GM12878 (cell line): ENCODE data around the gene LHFPL2. TPM values are rescaled to one million over a fixed set of nuclear protein-coding genes. Genes with fewer than 3 reads are reported as not detected.

ENCODE experiments used
- ATAC-seq: fragments of 200-7000 bp; cut with Tn5 transposase; 3 replicates; pipeline ENCODE4 v1.9.1; 2020; ENCODE audit warnings: mild to moderate bottlenecking, moderate library complexity
- BruUV-seq: library from RNA; stranded (reverse); fragments of 400-500 nt; replicated peaks from 2 replicates; lab custom pipeline; 2021; lab: Mats Ljungman, UMichigan
- CTCF ChIA-PET: fragments of 300-600 bp; sonication (Branson Sonifier 250); formaldehyde crosslinking; extraction: SDS; loops from one replicate; lab custom pipeline; 2021; ENCODE audit warnings: inconsistent platforms; lab: Yijun Ruan, JAX
- POLR2A ChIA-PET: fragments of 350-600 bp; formaldehyde crosslinking; extraction: SDS; loops from one replicate; lab custom pipeline; 2021; ENCODE audit warnings: inconsistent platforms; lab: Charles Lee
- RAD21 ChIA-PET: fragments of 300-600 bp; sonication (Branson Sonifier 250); formaldehyde crosslinking; loops from one replicate; lab custom pipeline; 2023; ENCODE audit warnings: antibody characterized with exemption; ENCODE audit not compliant: unreplicated experiment; lab: Charles Lee
- SMC1A ChIA-PET: fragments of 300-600 bp; sonication (Branson Sonifier 250); formaldehyde crosslinking; loops from one replicate; lab custom pipeline; 2023; ENCODE audit not compliant: unreplicated experiment, uncharacterized antibody; lab: Charles Lee
- DNase-seq: peaks from one replicate; pipeline ENCODE4 v3.0.0-alpha.2; 2011; ENCODE audit warnings: low read depth, low spot score
- FAIRE-seq: peaks from 3 replicates; lab custom pipeline; 2011; peaks lifted over from hg19 to GRCh38; lab: Jason Lieb, UNC
- H2AFZ ChIP-seq: 2 replicates; pipeline ENCODE4 v1.6.0; 2011; ENCODE audit warnings: low read depth, low read length, control low read depth; ENCODE audit not compliant: control insufficient read depth
- H3K27ac ChIP-seq: 2 replicates; pipeline ENCODE4 v1.5.1; 2011; ENCODE audit warnings: control low read depth; ENCODE audit not compliant: control insufficient read depth, insufficient read depth
- H3K27me3 ChIP-seq, 2 experiments: replicated peaks in 1 of 2; 2 replicates each; pipeline versions ENCODE4 v1.6.0 to v1.6.1; 2011; ENCODE audit warnings: low read length in 1 of 2; ENCODE audit not compliant: control insufficient read depth in 2 of 2, insufficient read depth in 2 of 2
- H3K36me3 ChIP-seq, 2 experiments: 2 replicates each; pipeline ENCODE4 v1.5.1; 2011; ENCODE audit warnings: low read length in 1 of 2; ENCODE audit not compliant: control insufficient read depth in 2 of 2, insufficient read depth in 2 of 2
- H3K4me1 ChIP-seq: 2 replicates; pipeline ENCODE4 v1.6.1; 2011; ENCODE audit warnings: mild to moderate bottlenecking, low read length, moderate library complexity, mixed read lengths; ENCODE audit not compliant: control insufficient read depth, insufficient read depth
- H3K4me2 ChIP-seq: 2 replicates; pipeline ENCODE4 v1.6.0; 2011; ENCODE audit warnings: control low read depth; ENCODE audit not compliant: control insufficient read depth, insufficient read depth
- H3K4me3 ChIP-seq: fragments of 200-600 bp; sonication (generic); 2 replicates; pipeline ENCODE4 v1.5.1; 2016
- H3K79me2 ChIP-seq: 2 replicates; pipeline ENCODE4 v1.6.0; 2011; ENCODE audit warnings: low read length; ENCODE audit not compliant: control insufficient read depth, insufficient read depth
- H3K9ac ChIP-seq: 2 replicates; pipeline ENCODE4 v1.8.0; 2011; ENCODE audit warnings: low read length, control low read depth, mixed read lengths; ENCODE audit not compliant: control insufficient read depth, insufficient read depth
- H3K9me3 ChIP-seq: replicated peaks from 3 replicates; pipeline ENCODE4 v1.5.1; 2011; ENCODE audit warnings: mild to moderate bottlenecking, low read length; ENCODE audit not compliant: control insufficient read depth, insufficient read depth
- H4K20me1 ChIP-seq: 2 replicates; pipeline ENCODE4 v1.6.0; 2011; ENCODE audit not compliant: control insufficient read depth, insufficient read depth
- BMI1 ChIP-seq: fragments of 450-650 bp; IDR thresholded peaks from 2 replicates; pipeline ENCODE4 v1.6.1; 2016; ENCODE audit warnings: mild to moderate bottlenecking, moderate library complexity, borderline replicate concordance
- CHD1 ChIP-seq: IDR thresholded peaks from 2 replicates; pipeline ENCODE4 v1.6.1; 2012; ENCODE audit warnings: low read depth, low read length, improper control_type of control experiment
- CHD2 ChIP-seq: IDR thresholded peaks from 2 replicates; pipeline ENCODE4 v1.6.1; 2011; ENCODE audit warnings: low read depth, low read length, improper control_type of control experiment, borderline replicate concordance
- CHD4 ChIP-seq: fragments of 200-600 bp; sonication (generic); IDR thresholded peaks from 2 replicates; pipeline ENCODE4 v1.6.1; 2016; ENCODE audit warnings: mild to moderate bottlenecking
- HDAC6 ChIP-seq: fragments of 200-600 bp; sonication (generic); IDR thresholded peaks from one replicate; pipeline ENCODE4 v1.8.0; 2017; ENCODE audit warnings: antibody characterized with exemption; ENCODE audit not compliant: unreplicated experiment
- KDM1A ChIP-seq: fragments of 200-600 bp; sonication (generic); IDR thresholded peaks from 2 replicates; pipeline ENCODE4 v1.6.1; 2016; ENCODE audit warnings: borderline replicate concordance
- LARP7 ChIP-seq: fragments of 450-650 bp; IDR thresholded peaks from 2 replicates; pipeline ENCODE4 v1.6.1; 2017; ENCODE audit warnings: mild to moderate bottlenecking
- MAX ChIP-seq: IDR thresholded peaks from 2 replicates; pipeline ENCODE4 v1.6.1; 2012; ENCODE audit warnings: low read depth, low read length, improper control_type of control experiment
- NBN ChIP-seq: fragments of 450-650 bp; IDR thresholded peaks from 2 replicates; pipeline ENCODE4 v1.6.1; 2016
- NR2C1 ChIP-seq: fragments of 450-650 bp; IDR thresholded peaks from 2 replicates; pipeline ENCODE4 v1.6.1; 2017; ENCODE audit warnings: antibody characterized with exemption, mild to moderate bottlenecking, moderate library complexity
- NR2F1 ChIP-seq: fragments of 450-650 bp; conservative IDR thresholded peaks from 2 replicates; pipeline ENCODE4 v1.6.1; 2017; ENCODE audit warnings: mild to moderate bottlenecking
- POLR2AphosphoS2 ChIP-seq: IDR thresholded peaks from 2 replicates; pipeline ENCODE4 v1.6.1; 2011; ENCODE audit warnings: low read depth, mild to moderate bottlenecking, low read length, improper control_type of control experiment, moderate library complexity
- RCOR1 ChIP-seq: conservative IDR thresholded peaks from 2 replicates; pipeline ENCODE4 v1.6.1; 2012; ENCODE audit warnings: low read depth, low read length, improper control_type of control experiment
- SIN3A ChIP-seq: IDR thresholded peaks from 2 replicates; pipeline ENCODE4 v1.6.1; 2012; ENCODE audit warnings: low read depth, low read length, improper control_type of control experiment
- STAT1 ChIP-seq: fragments of 450-650 bp; conservative IDR thresholded peaks from 2 replicates; pipeline ENCODE4 v1.6.1; 2014; ENCODE audit warnings: antibody characterized with exemption, mild to moderate bottlenecking
- SUZ12 ChIP-seq: fragments of 200-600 bp; sonication (generic); IDR thresholded peaks from one replicate; pipeline ENCODE4 v1.6.1; 2018; ENCODE audit warnings: antibody characterized with exemption, mild to moderate bottlenecking; ENCODE audit not compliant: unreplicated experiment
- TCF3 ChIP-seq: IDR thresholded peaks from 2 replicates; pipeline ENCODE4 v1.6.1; 2012; ENCODE audit warnings: low read depth, mild to moderate bottlenecking, low read length, borderline replicate concordance; ENCODE audit not compliant: insufficient read depth
- USF1 ChIP-seq: IDR thresholded peaks from 2 replicates; pipeline ENCODE4 v1.6.1; 2011; ENCODE audit warnings: borderline replicate concordance, low read depth, mild to moderate bottlenecking, moderate library complexity, mixed read lengths, low read length; ENCODE audit not compliant: insufficient read depth; ENCODE audit errors: extremely low read length
- WGBS: methylation state at CpG from one replicate; pipeline ENCODE4 v1.1.6; 2016; ENCODE audit warnings: low lambda C conversion rate; ENCODE audit not compliant: insufficient replicate concordance, insufficient coverage; ENCODE audit errors: missing lambda C conversion rate; 5-methylcytosine and 5-hydroxymethylcytosine counted together
- in situ Hi-C: fragments of 300-500 bp; cut with MboI; formaldehyde crosslinking; loops from 9 replicates; pipeline ENCODE4 v1.14.3; 2018; ENCODE audit warnings: mixed read lengths
- intact Hi-C: fragments of 100-400 bp; cut with micrococcal nuclease; formaldehyde crosslinking; loops from one replicate; pipeline ENCODE4 v1.14.2; 2022; ENCODE audit not compliant: unreplicated experiment
- polyA plus RNA-seq, 11 experiments: library from polyadenylated mRNA; depleted of rRNA in 4 of 11; unstranded in 6 of 11; stranded (reverse) in 5 of 11; fragments of >200 nt; fragmentation: Nextera tagmentation in 4 of 11; fragmentation: Illumina TruSeq in 1 of 11; extraction: Ambion mirVana in 4 of 11; extraction: Trizol in 1 of 11; gene quantifications; 1 replicate in 1 of 11; 2 replicates in 10 of 11; pipeline versions ENCODE4 v1.2.1 to v1.2.3, GENCODE V29; 2011 to 2016; ENCODE audit warnings: inconsistent platforms in 2 of 11, missing spikeins in 2 of 11, low read depth in 1 of 11
- total RNA-seq, 4 experiments: library from RNA; depleted of rRNA in 3 of 4; stranded (reverse); fragments of >200 nt in 3 of 4; fragmentation: Illumina TruSeq in 1 of 4; extraction: Trizol in 1 of 4; gene quantifications; 2 replicates each; pipeline versions ENCODE4 v1.2.1 to v1.2.3, GENCODE V29; 2013 to 2021
- TF ChIP-seq, protein P1 (sequence below): fragments of 450-650 bp; conservative IDR thresholded peaks from 2 replicates; pipeline ENCODE4 v1.6.1; 2017; ENCODE audit warnings: mild to moderate bottlenecking, moderate library complexity

The LHFPL2 gene
- total and polyA plus RNA-seq, 10 of the 15 experiments (the other 5 are each of a cell fraction or from before 2014, with no cell fraction given) = 4.1 to 21.8 (median 12.5) TPM

- in situ Hi-C loops = no loop called here
- DNase-seq = no peak
- 50% methylated on average over 1 of the region's 1 CpG for WGBS
- no peak overlapping the region for H2AFZ ChIP-seq
- ChIA-PET CTCF (no interaction called here), SMC1A (interaction anchor here (0.9 to 1.5 kb wide), 5 partner anchors 8 to 104 kb away, joined by 3 to 6 read pairs (median 3); no protein-coding TSS in a partner anchor), POLR2A (no interaction called here), RAD21 (no interaction called here)
- no peaks in the 10 kb centered on the region for H3K79me2 ChIP-seq
- ATAC-seq = no peak
- H3K4me2 ChIP-seq = no peak overlapping the region
- H3K27ac ChIP-seq = no peak overlapping the region
- H3K9ac ChIP-seq = no peak overlapping the region
- no peaks in the 10 kb centered on the region for H3K36me3 ChIP-seq
- H4K20me1 ChIP-seq = no peaks in the 10 kb centered on the region
- no peak for TF ChIP-seq SUZ12
- no peak for TF ChIP-seq LARP7
- TF ChIP-seq KDM1A = no peak
- no peak for TF ChIP-seq MAX
- no peak for TF ChIP-seq SIN3A
- no peak for TF ChIP-seq HDAC6
- TF ChIP-seq, protein P1, sequence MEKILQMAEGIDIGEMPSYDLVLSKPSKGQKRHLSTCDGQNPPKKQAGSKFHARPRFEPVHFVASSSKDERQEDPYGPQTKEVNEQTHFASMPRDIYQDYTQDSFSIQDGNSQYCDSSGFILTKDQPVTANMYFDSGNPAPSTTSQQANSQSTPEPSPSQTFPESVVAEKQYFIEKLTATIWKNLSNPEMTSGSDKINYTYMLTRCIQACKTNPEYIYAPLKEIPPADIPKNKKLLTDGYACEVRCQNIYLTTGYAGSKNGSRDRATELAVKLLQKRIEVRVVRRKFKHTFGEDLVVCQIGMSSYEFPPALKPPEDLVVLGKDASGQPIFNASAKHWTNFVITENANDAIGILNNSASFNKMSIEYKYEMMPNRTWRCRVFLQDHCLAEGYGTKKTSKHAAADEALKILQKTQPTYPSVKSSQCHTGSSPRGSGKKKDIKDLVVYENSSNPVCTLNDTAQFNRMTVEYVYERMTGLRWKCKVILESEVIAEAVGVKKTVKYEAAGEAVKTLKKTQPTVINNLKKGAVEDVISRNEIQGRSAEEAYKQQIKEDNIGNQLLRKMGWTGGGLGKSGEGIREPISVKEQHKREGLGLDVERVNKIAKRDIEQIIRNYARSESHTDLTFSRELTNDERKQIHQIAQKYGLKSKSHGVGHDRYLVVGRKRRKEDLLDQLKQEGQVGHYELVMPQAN = no peak
- no peak for TF ChIP-seq NR2F1
- no peak for TF ChIP-seq CHD2
- TF ChIP-seq RCOR1 = no peak
- no peak for TF ChIP-seq TCF3
- TF ChIP-seq CHD1 = no peak
- TF ChIP-seq POLR2AphosphoS2 = no peak
- no peak for TF ChIP-seq CHD4
- TF ChIP-seq BMI1 = no peak
- no peak for TF ChIP-seq STAT1
- no peak for TF ChIP-seq NR2C1
- TF ChIP-seq NBN = no peak
- no peak for TF ChIP-seq USF1
- TF ChIP-seq, all 136 proteins: peak for 0
- no peaks in the 10 kb centered on the region for H3K27me3 ChIP-seq
- peaks cover 7% of the 10 kb centered on the region for H3K4me1 ChIP-seq
- H3K4me3 ChIP-seq = no peak overlapping the region
- no peak for FAIRE-seq
- intact Hi-C loops = no loop called here
- H3K9me3 ChIP-seq = no peaks in the 10 kb centered on the region
- no TSS peak for BruUV-seq
Measured at GRCh38 chr5:78654386-78654785, 5.8 kb upstream of the LHFPL2 start.
